ENCODE results near the gene PLA2G2F.

PLA2G2F gene

GRCh38 chr1:20174937-20175666, 36.0 kb downstream of the PLA2G2F start:
- no peak for DNase-seq

- no peak for DNase-seq
Measured at GRCh38 chr1:20178634-20179370, 39.7 kb downstream of the PLA2G2F start.

- DNase-seq = no peak
Measured at GRCh38 chr1:20179371-20180128, 40.4 kb downstream of the PLA2G2F start.

GRCh38 chr1:20180129-20180843, 41.2 kb downstream of the PLA2G2F start:
- DNase-seq = no peak

GRCh38 chr1:20180844-20181207, 41.7 kb downstream of the PLA2G2F start:
- DNase-seq = no peak

- no peak for DNase-seq
Measured at GRCh38 chr1:20182415-20182814, 43.3 kb downstream of the PLA2G2F start.

GRCh38 chr1:20183035-20183434, 43.9 kb downstream of the PLA2G2F start:
- DNase-seq = no peak

GRCh38 chr1:20183616-20184271, 44.6 kb downstream of the PLA2G2F start:
- DNase-seq = no peak

- peak; percentile 33 for DNase-seq
Measured at GRCh38 chr1:20184481-20184900, 45.4 kb downstream of the PLA2G2F start.

- DNase-seq = peak; percentile 86
Measured at GRCh38 chr1:20184997-20185833, 46.1 kb downstream of the PLA2G2F start.

GRCh38 chr1:20185834-20186782, 47.0 kb downstream of the PLA2G2F start, which contains the start of the genes PLA2G2C and UBXN10:
Gene PLA2G2C (minus strand): TSS chr1:20186518. CDS start chr1:20177363, 9,155 bp downstream.
Gene UBXN10 (plus strand): TSS chr1:20186096. CDS start chr1:20190562, 4,466 bp downstream.
- peak; percentile 87 for DNase-seq

GRCh38 chr1:20187103-20187812, 48.1 kb downstream of the PLA2G2F start:
- DNase-seq = peak; percentile 74

GRCh38 chr1:20187813-20188454, 48.8 kb downstream of the PLA2G2F start:
- no peak for DNase-seq

GRCh38 chr1:20188455-20188817, 49.3 kb downstream of the PLA2G2F start:
- no peak for DNase-seq

GRCh38 chr1:20189664-20190063, 50.5 kb downstream of the PLA2G2F start:
- DNase-seq = no peak

- no peak for DNase-seq
Measured at GRCh38 chr1:20190256-20191160, 51.4 kb downstream of the PLA2G2F start.

- no peak for DNase-seq
Measured at GRCh38 chr1:20191266-20191825, 52.2 kb downstream of the PLA2G2F start.
